ENCODE data around the gene YWHAB. TPM values are rescaled to one million over a fixed set of nuclear protein-coding genes. Genes with fewer than 3 reads are reported as not detected.

The YWHAB gene
- polyA plus RNA-seq, 4 donors, result 125 to 157 (median 138) TPM

DNA sequence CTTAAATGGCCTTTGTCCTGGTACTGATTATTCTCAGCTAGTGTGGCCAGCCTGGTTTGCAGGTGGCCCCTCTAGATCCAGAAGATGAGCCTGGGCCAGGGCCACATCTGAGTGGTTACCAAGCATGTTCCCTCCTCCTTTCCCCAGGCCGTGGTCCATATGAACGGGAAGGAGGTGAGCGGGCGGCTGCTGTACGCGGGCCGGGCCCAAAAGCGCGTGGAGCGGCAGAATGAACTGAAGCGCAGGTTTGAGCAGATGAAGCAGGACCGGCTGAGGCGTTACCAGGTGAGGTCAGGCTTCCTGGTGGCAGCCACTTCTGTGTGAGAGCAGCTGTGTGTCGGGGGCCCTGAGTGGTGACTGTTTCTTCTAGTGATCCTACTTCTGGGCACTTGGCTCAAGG is 35.9 kb downstream of the YWHAB start:
- Histone ChIP-seq H3K4me1 (ENCODE audit: control insufficient read depth in 3 of 3, insufficient read depth in 2 of 3, low read depth in 1 of 3, low read length in 2 of 3) (no peaks in the 10 kb centered on the region), H3K27ac (ENCODE audit: low read depth in 1 of 3, low read length in 2 of 3) (no peak overlapping the region), H3K4me3 (ENCODE audit: low read depth in 1 of 3, low read length in 3 of 3) (no peak overlapping the region), H3K9me3 (ENCODE audit: control insufficient read depth in 2 of 2, insufficient read depth in 1 of 2, low read depth in 1 of 2, low read length in 1 of 2) (no peaks in the 10 kb centered on the region), H3K27me3 (ENCODE audit: control insufficient read depth in 3 of 3, insufficient read depth in 3 of 3, low read length in 3 of 3) (no peaks in the 10 kb centered on the region), H3K36me3 (ENCODE audit: control insufficient read depth in 3 of 3, insufficient read depth in 2 of 3, low read depth in 1 of 3, low read length in 3 of 3) (peaks cover 0 to 28% (median 2%) of the 10 kb centered on the region in 3 donors)
- FAIRE-seq (no peak), DNase-seq (no peak)
- WGBS, 3 donors, result 95 to 98% (median 97%) methylated on average over 14 of the region's 14 CpGs

DNA sequence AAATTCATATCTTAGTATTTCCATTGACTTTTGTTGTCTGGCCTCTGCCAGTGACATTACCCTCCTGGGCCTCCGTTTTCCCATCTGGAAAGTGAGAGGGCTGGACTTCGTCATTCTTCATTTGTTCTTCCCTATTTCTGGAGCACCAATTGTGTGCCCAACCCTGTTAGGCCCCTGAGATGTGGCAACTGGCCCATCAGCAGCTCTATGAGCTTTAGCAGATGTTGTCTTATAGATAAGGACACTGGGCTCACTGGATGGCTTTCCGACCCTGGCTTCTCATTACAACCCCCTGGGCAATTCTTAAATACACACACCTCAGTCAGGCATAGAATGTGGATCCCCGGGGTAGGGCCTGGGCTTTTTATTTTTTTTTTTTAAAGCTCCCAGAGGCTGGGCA is 39.0 kb downstream of the YWHAB start:
- FAIRE-seq (no peak), DNase-seq (no peak)
- Histone ChIP-seq H3K4me1 (ENCODE audit: control insufficient read depth in 3 of 3, insufficient read depth in 2 of 3, low read depth in 1 of 3, low read length in 2 of 3) (no peaks in the 10 kb centered on the region), H3K27me3 (ENCODE audit: control insufficient read depth in 3 of 3, insufficient read depth in 3 of 3, low read length in 3 of 3) (no peaks in the 10 kb centered on the region), H3K9me3 (ENCODE audit: control insufficient read depth in 2 of 2, insufficient read depth in 1 of 2, low read depth in 1 of 2, low read length in 1 of 2) (no peaks in the 10 kb centered on the region), H3K36me3 (ENCODE audit: control insufficient read depth in 3 of 3, insufficient read depth in 2 of 3, low read depth in 1 of 3, low read length in 3 of 3) (peaks cover 0 to 24% (median 0%) of the 10 kb centered on the region in 3 donors), H3K27ac (ENCODE audit: low read depth in 1 of 3, low read length in 2 of 3) (no peak overlapping the region), H3K4me3 (ENCODE audit: low read depth in 1 of 3, low read length in 3 of 3) (no peak overlapping the region)
- 81 to 87% (median 84%) methylated on average over 4 of the region's 4 CpGs for WGBS, 3 donors

DNA sequence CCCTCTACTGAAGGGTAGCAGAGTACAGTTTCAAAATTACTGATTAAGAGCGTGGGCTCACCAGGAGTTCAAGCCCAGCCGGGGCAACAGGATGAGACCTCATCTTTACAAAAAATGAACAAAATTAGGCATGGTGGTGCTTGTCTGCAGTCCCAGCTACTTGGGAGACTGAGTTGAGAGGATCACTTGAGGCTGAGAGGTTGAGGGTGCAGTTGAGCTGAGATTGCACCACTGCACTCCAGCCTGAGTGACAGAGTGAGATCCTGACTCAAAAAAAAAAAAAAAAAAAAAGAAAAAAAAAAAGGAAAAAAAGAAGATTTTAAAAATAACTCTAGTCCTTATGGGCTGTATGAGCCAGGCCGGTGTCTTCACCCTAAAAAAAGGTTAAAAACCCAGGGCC is 43.1 kb downstream of the YWHAB start:
- no peak for FAIRE-seq
- Histone ChIP-seq H3K9me3 (ENCODE audit: control insufficient read depth in 2 of 2, insufficient read depth in 1 of 2, low read depth in 1 of 2, low read length in 1 of 2) (no peaks in the 10 kb centered on the region), H3K27ac (ENCODE audit: low read depth in 1 of 3, low read length in 2 of 3) (no peak overlapping the region), H3K27me3 (ENCODE audit: control insufficient read depth in 3 of 3, insufficient read depth in 3 of 3, low read length in 3 of 3) (no peaks in the 10 kb centered on the region), H3K36me3 (ENCODE audit: control insufficient read depth in 3 of 3, insufficient read depth in 2 of 3, low read depth in 1 of 3, low read length in 3 of 3) (peaks cover 0 to 21% (median 2%) of the 10 kb centered on the region in 3 donors), H3K4me3 (ENCODE audit: low read depth in 1 of 3, low read length in 3 of 3) (no peak overlapping the region), H3K4me1 (ENCODE audit: control insufficient read depth in 3 of 3, insufficient read depth in 2 of 3, low read depth in 1 of 3, low read length in 2 of 3) (no peaks in the 10 kb centered on the region)
- 72 to 84% (median 79%) methylated on average over 3 of the region's 3 CpGs for WGBS, 3 donors
- DNase-seq, result no peak

DNA sequence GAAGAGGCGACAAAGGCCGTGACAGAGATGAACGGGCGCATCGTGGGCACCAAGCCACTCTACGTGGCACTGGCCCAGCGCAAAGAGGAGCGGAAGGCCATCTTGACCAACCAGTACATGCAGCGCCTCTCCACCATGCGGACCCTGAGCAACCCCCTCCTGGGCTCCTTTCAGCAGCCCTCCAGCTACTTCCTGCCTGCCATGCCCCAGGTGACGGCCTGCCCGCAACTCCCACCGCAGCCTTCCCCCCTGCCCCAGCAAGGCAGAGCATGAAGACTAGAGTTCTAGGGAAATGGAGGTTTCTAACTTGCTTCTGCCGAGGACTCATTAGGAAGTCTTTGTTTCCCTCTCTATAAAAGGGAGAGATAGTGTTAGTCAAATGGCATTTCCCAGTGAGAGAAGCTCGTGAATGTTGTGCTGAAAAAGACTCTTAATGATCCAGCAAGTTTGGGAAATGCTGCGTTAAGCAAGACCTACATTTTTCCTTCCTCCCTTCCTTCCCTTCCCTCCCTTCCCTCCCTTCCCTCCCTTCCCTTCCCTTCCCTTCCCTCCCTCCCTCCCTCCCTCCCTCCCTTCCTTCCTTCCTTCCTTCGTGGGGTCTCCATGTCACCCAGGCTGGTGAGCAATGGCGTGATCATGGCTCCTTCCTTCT is 45.1 kb downstream of the YWHAB start:
- no peaks in the 10 kb centered on the region for H3K9me3 ChIP-seq (ENCODE audit: control insufficient read depth in 2 of 2, insufficient read depth in 1 of 2, low read depth in 1 of 2, low read length in 1 of 2)
- H3K36me3 ChIP-seq (ENCODE audit: control insufficient read depth in 3 of 3, insufficient read depth in 2 of 3, low read depth in 1 of 3, low read length in 3 of 3), result peaks cover 0 to 14% (median 2%) of the 10 kb centered on the region in 3 donors
- no peak overlapping the region for H3K27ac ChIP-seq (ENCODE audit: low read depth in 1 of 3, low read length in 2 of 3)
- WGBS, 3 donors, result 94 to 99% (median 96%) methylated on average over 18 of the region's 18 CpGs
- no peak overlapping the region for H3K4me3 ChIP-seq (ENCODE audit: low read depth in 1 of 3, low read length in 3 of 3)
- FAIRE-seq (no peak), DNase-seq (no peak)
- no peaks in the 10 kb centered on the region for H3K4me1 ChIP-seq (ENCODE audit: control insufficient read depth in 3 of 3, insufficient read depth in 2 of 3, low read depth in 1 of 3, low read length in 2 of 3)
- no peaks in the 10 kb centered on the region for H3K27me3 ChIP-seq (ENCODE audit: control insufficient read depth in 3 of 3, insufficient read depth in 3 of 3, low read length in 3 of 3)

DNA sequence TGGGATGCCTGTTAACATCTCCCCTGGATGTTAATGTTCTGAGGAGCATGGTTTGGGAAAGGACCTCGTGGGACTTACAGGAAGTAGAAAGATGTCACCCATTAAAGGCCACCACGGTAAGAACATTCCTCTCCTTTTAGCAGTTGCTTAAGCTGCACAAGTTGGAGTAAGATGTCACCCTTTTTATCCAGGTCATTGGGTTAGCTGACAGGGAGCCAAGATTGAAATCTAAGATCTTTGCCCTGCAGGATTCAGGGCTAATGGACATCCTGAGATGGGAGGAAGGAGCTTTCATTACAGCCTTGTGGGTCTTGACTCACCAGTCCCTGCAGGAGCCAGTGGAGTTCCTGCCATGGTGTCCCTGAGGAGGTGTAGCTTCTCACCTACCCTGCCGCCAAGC is 46.4 kb downstream of the YWHAB start:
- no peaks in the 10 kb centered on the region for H3K27me3 ChIP-seq (ENCODE audit: control insufficient read depth in 3 of 3, insufficient read depth in 3 of 3, low read length in 3 of 3)
- 87 to 93% (median 89%) methylated on average over 3 of the region's 3 CpGs for WGBS, 3 donors
- H3K4me1 ChIP-seq (ENCODE audit: control insufficient read depth in 3 of 3, insufficient read depth in 2 of 3, low read depth in 1 of 3, low read length in 2 of 3), result no peaks in the 10 kb centered on the region
- peaks cover 0 to 20% (median 2%) of the 10 kb centered on the region in 3 donors for H3K36me3 ChIP-seq (ENCODE audit: control insufficient read depth in 3 of 3, insufficient read depth in 2 of 3, low read depth in 1 of 3, low read length in 3 of 3)
- FAIRE-seq, result no peak
- H3K9me3 ChIP-seq (ENCODE audit: control insufficient read depth in 2 of 2, insufficient read depth in 1 of 2, low read depth in 1 of 2, low read length in 1 of 2), result no peaks in the 10 kb centered on the region
- DNase-seq, result no peak
- H3K27ac ChIP-seq (ENCODE audit: low read depth in 1 of 3, low read length in 2 of 3), result no peak overlapping the region
- no peak overlapping the region for H3K4me3 ChIP-seq (ENCODE audit: low read depth in 1 of 3, low read length in 3 of 3)

DNA sequence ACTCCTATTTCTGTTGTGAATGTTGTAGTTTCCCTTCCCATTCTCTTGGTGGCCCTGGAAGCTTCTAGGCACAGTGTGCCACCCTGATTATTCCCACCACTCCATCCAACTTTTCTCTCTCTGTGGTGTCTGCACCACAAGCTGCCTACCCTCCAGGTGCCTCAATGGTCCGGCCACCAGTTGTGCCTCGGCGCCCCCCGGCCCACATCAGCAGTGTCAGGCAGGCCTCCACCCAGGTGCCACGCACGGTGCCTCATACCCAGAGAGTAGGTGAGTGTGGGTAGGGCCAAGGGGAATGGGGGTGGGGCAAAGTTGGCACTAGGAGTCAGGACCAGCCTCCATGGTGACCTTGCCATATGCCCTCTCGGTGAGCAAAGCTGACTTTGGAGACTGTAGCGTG is 47.4 kb downstream of the YWHAB start:
- H3K36me3 ChIP-seq (ENCODE audit: control insufficient read depth in 3 of 3, insufficient read depth in 2 of 3, low read depth in 1 of 3, low read length in 3 of 3), result peaks cover 0 to 28% (median 2%) of the 10 kb centered on the region in 3 donors
- no peak overlapping the region for H3K4me3 ChIP-seq (ENCODE audit: low read depth in 1 of 3, low read length in 3 of 3)
- no peak overlapping the region for H3K27ac ChIP-seq (ENCODE audit: low read depth in 1 of 3, low read length in 2 of 3)
- H3K9me3 ChIP-seq (ENCODE audit: control insufficient read depth in 2 of 2, insufficient read depth in 1 of 2, low read depth in 1 of 2, low read length in 1 of 2), result no peaks in the 10 kb centered on the region
- H3K27me3 ChIP-seq (ENCODE audit: control insufficient read depth in 3 of 3, insufficient read depth in 3 of 3, low read length in 3 of 3), result no peaks in the 10 kb centered on the region
- H3K4me1 ChIP-seq (ENCODE audit: control insufficient read depth in 3 of 3, insufficient read depth in 2 of 3, low read depth in 1 of 3, low read length in 2 of 3), result no peaks in the 10 kb centered on the region
- no peak for DNase-seq
- FAIRE-seq, result no peak
- WGBS, 3 donors, result 93 to 99% (median 97%) methylated on average over 8 of the region's 8 CpGs

DNA sequence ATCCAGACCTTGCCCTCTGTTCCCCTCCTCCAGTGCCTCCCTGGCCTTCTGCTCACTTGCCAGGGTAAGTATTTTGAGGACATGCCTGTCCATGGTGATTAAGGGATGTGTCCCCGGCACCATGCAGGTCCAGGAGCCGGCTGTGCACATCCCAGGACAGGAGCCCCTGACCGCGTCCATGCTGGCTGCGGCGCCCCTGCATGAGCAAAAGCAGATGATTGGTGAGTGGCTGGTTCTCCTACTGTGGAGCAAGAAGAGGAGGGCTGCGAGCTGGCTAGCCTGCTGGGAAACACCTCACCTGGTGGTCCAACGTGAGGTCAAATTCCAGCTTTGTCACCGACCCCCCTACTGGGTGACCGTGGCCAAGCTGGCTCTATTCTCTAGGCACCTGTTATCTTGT is 51.0 kb downstream of the YWHAB start:
- peaks cover 0 to 52% (median 0%) of the 10 kb centered on the region in 3 donors for H3K36me3 ChIP-seq (ENCODE audit: control insufficient read depth in 3 of 3, insufficient read depth in 2 of 3, low read depth in 1 of 3, low read length in 3 of 3)
- FAIRE-seq, result no peak

DNA sequence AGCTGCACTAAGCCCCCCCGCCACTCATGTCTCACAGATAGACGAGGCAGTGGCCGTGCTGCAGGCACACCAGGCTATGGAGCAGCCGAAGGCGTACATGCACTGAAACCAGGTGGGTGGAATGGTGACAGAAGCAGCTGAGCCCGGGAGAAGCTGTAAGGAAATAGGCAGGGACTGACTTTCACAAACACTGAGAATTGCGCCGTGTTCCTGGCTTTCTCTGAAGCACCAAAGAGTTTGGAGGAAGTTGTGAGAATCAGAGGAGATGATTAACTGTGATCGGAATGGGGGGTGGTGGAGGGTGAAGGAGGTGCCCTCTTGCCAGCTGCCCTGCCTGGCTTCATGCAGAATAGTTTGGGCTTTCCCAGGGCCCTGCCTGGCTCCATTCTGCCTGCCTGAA is 53.1 kb downstream of the YWHAB start:
- no peaks in the 10 kb centered on the region for H3K4me1 ChIP-seq (ENCODE audit: control insufficient read depth in 3 of 3, insufficient read depth in 2 of 3, low read depth in 1 of 3, low read length in 2 of 3)
- H3K36me3 ChIP-seq (ENCODE audit: control insufficient read depth in 3 of 3, insufficient read depth in 2 of 3, low read depth in 1 of 3, low read length in 3 of 3), result peaks cover 5 to 65% (median 13%) of the 10 kb centered on the region in 3 donors
- H3K4me3 ChIP-seq (ENCODE audit: low read depth in 1 of 3, low read length in 3 of 3), result no peak overlapping the region
- no peaks in the 10 kb centered on the region for H3K27me3 ChIP-seq (ENCODE audit: control insufficient read depth in 3 of 3, insufficient read depth in 3 of 3, low read length in 3 of 3)
- DNase-seq, result no peak
- WGBS, 3 donors, result 84 to 91% (median 89%) methylated on average over 9 of the region's 9 CpGs
- H3K27ac ChIP-seq (ENCODE audit: low read depth in 1 of 3, low read length in 2 of 3), result no peak overlapping the region
- no peaks in the 10 kb centered on the region for H3K9me3 ChIP-seq (ENCODE audit: control insufficient read depth in 2 of 2, insufficient read depth in 1 of 2, low read depth in 1 of 2, low read length in 1 of 2)
- FAIRE-seq, result no peak

More for the DNA sequence above, 51.0 kb downstream of the YWHAB start:
- no peaks in the 10 kb centered on the region for H3K27me3 ChIP-seq (ENCODE audit: control insufficient read depth in 3 of 3, insufficient read depth in 3 of 3, low read length in 3 of 3)
- no peak overlapping the region for H3K4me3 ChIP-seq (ENCODE audit: low read depth in 1 of 3, low read length in 3 of 3)
- 93 to 95% (median 94%) methylated on average over 10 of the region's 10 CpGs for WGBS, 3 donors
- H3K9me3 ChIP-seq (ENCODE audit: control insufficient read depth in 2 of 2, insufficient read depth in 1 of 2, low read depth in 1 of 2, low read length in 1 of 2), result no peaks in the 10 kb centered on the region
- DNase-seq, result no peak
- H3K27ac ChIP-seq (ENCODE audit: low read depth in 1 of 3, low read length in 2 of 3), result no peak overlapping the region
- H3K4me1 ChIP-seq (ENCODE audit: control insufficient read depth in 3 of 3, insufficient read depth in 2 of 3, low read depth in 1 of 3, low read length in 2 of 3), result no peaks in the 10 kb centered on the region
